LNCaP clone FGC (cell line): ENCODE data around the gene RSBN1L.

Experiments
- DNase-seq: peaks from one replicate; pipeline ENCODE4 v3.0.0-alpha.2; 2011; ENCODE audit warnings: low read depth
- H3K4me3 ChIP-seq: 2 replicates; pipeline ENCODE4 v1.5.1; 2011; ENCODE audit warnings: mild to moderate bottlenecking, low read depth, low read length, control low read depth
- CTCF ChIP-seq: IDR thresholded peaks from 2 replicates; pipeline ENCODE4 v1.5.1; 2012; ENCODE audit warnings: mild to moderate bottlenecking; ENCODE audit not compliant: control insufficient read depth, insufficient read depth; ENCODE audit errors: extremely low read depth

The RSBN1L gene

GRCh38 chr7:77665161-77665560 is 31.1 kb upstream of the RSBN1L start:
- TF ChIP-seq CTCF = no peak
- DNase-seq = no peak
- H3K4me3 ChIP-seq = no peak overlapping the region

GRCh38 chr7:77667459-77668086 is 28.7 kb upstream of the RSBN1L start:
- no peak for TF ChIP-seq CTCF
- H3K4me3 ChIP-seq = 0 out of 2 replicates have a peak overlapping the region, but pooled peaks have one; percentile 6
- DNase-seq = peak; percentile 82

GRCh38 chr7:77674878-77675277 is 21.4 kb upstream of the RSBN1L start:
- TF ChIP-seq CTCF = no peak
- DNase-seq = no peak
- no peak overlapping the region for H3K4me3 ChIP-seq

GRCh38 chr7:77679608-77680007 is 16.7 kb upstream of the RSBN1L start:
- peak; percentile 66 for DNase-seq
- H3K4me3 ChIP-seq = peak overlapping the region; percentile 26; the same call in 1 of the 2 replicates
- no peak for TF ChIP-seq CTCF

- no peak for DNase-seq
- H3K4me3 ChIP-seq = no peak overlapping the region
- no peak for TF ChIP-seq CTCF
Measured at GRCh38 chr7:77680266-77680665, 16.0 kb upstream of the RSBN1L start.

- no peak for DNase-seq
- TF ChIP-seq CTCF = no peak
- H3K4me3 ChIP-seq = no peak overlapping the region
Measured at GRCh38 chr7:77684030-77684429, 12.2 kb upstream of the RSBN1L start.

- H3K4me3 ChIP-seq = no peak overlapping the region
- DNase-seq = peak; percentile 99
- no peak for TF ChIP-seq CTCF
Measured at GRCh38 chr7:77685233-77685632, 11.0 kb upstream of the RSBN1L start.
